ENCODE measurements around the gene DNAJC30. TPM values are rescaled to one million over a fixed set of nuclear protein-coding genes. Genes with fewer than 3 reads are reported as not detected.

Gene DNAJC30
- total and polyA plus RNA-seq, 2 donors (not counting 1 experiment from before 2014, with no cell fraction given): 6.6 to 15.5 TPM

- Histone ChIP-seq H3K4me2 (replicated peaks; ENCODE audit: low read depth, low read length, poor library complexity, severe bottlenecking) (no peak overlapping the region), H3K9ac (ENCODE audit: low read length) (no peak overlapping the region), H3K36me3 (replicated peaks in 1 of 2; ENCODE audit: control extremely low read depth in 1 of 2, control insufficient read depth in 1 of 2, extremely low read depth in 1 of 2, insufficient read depth in 2 of 2, low read length in 1 of 2) (no peaks in the 10 kb centered on the region), H3K9me3 (ENCODE audit: control extremely low read depth in 1 of 3, control insufficient read depth in 2 of 3, insufficient read depth in 1 of 3, low read length in 2 of 3) (no peaks in the 10 kb centered on the region), H3K27me3 (replicated peaks in 1 of 4; ENCODE audit: control extremely low read depth in 1 of 4, control insufficient read depth in 3 of 4, insufficient read depth in 4 of 4, low read length in 3 of 4) (peaks cover 0 to 51% (median 22%) of the 10 kb centered on the region in 4 experiments), H3K4me3 (ENCODE audit: control extremely low read depth in 1 of 5, extremely low read depth in 1 of 5, insufficient read depth in 1 of 5, low read depth in 2 of 5, low read length in 4 of 5) (no peak overlapping the region), H4K20me1 (ENCODE audit: control insufficient read depth, insufficient read depth, low read length, poor library complexity, severe bottlenecking) (no peaks in the 10 kb centered on the region), H3K4me1 (ENCODE audit: control insufficient read depth in 2 of 2, insufficient read depth in 2 of 2, low read length in 2 of 2) (peaks cover 9 to 11% of the 10 kb centered on the region in 2 donors), H3K79me2 (ENCODE audit: control insufficient read depth, insufficient read depth, low read length) (no peaks in the 10 kb centered on the region), H3K27ac (ENCODE audit: low read length in 2 of 2) (no peak overlapping the region), H2AFZ (ENCODE audit: insufficient read depth, low read depth, low read length, poor library complexity, severe bottlenecking) (no peak overlapping the region)
- H3K4me1 Mint-ChIP-seq: peaks cover 5% of the 10 kb centered on the region
- intact Hi-C loops (cut with micrococcal nuclease): no loop called here
- ChIA-PET CTCF (interaction anchor here (1.5 kb wide), 1 partner anchor 7 kb away, joined by 3 read pairs; no protein-coding TSS in a partner anchor), POLR2A (no interaction called here)
- no peak for ATAC-seq (ENCODE audit: low read depth)
- no peaks in the 10 kb centered on the region for H3K9me3 Mint-ChIP-seq (ENCODE audit: insufficient read depth)
- no peak overlapping the region for H3K4me3 Mint-ChIP-seq
- peaks cover 50% of the 10 kb centered on the region for H3K27me3 Mint-ChIP-seq
- WGBS (ENCODE audit: insufficient coverage): 77% methylated on average over 4 of the region's 11 CpGs
- DNase-seq: no peak
- no peak for TF ChIP-seq CTCF (IDR thresholded peaks at IDR 0.05)
- H3K27ac Mint-ChIP-seq: no peak overlapping the region
Observed at GRCh38 chr7:73652541-73652949, 30.7 kb downstream of the DNAJC30 start.

DNA sequence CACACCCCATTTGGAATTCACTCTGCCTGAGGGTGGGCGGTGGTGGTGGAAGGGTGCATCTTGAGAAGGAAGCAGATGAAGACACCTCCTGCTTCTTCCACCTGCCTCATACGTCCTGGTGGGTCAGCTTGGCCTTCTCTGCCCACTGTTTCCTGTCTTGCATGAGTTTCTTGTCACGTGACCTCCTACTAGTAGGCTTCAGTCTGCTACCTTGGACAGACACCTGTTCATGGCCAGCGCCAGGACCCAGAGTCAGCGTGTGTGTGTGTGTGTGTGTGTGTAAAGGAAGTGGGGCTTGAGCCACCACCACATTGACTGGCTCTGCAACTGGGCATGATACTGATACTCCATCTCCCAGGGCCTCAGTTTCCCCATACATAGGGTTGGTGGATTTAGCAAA lies 32.7 kb downstream of the DNAJC30 start:
- TF ChIP-seq CTCF (IDR thresholded peaks at IDR 0.05) (no peak), EZH2 (IDR thresholded peaks at IDR 0.05; ENCODE audit: borderline replicate concordance, insufficient read depth, low read depth, low read length, poor library complexity, severe bottlenecking) (no peak)
- ATAC-seq (ENCODE audit: low read depth) (no peak), DNase-seq (no peak)
- peaks cover 5% of the 10 kb centered on the region for H3K4me1 Mint-ChIP-seq
- H3K4me1 ChIP-seq (ENCODE audit: control insufficient read depth in 2 of 2, insufficient read depth in 2 of 2, low read length in 2 of 2): peaks cover 11 to 12% of the 10 kb centered on the region in 2 donors
- intact Hi-C loops (cut with micrococcal nuclease): no loop called here
- H3K9me3 ChIP-seq (ENCODE audit: control extremely low read depth in 1 of 3, control insufficient read depth in 2 of 3, insufficient read depth in 1 of 3, low read length in 2 of 3): peaks cover 0 to 4% (median 0%) of the 10 kb centered on the region in 3 donors
- no peaks in the 10 kb centered on the region for H4K20me1 ChIP-seq (ENCODE audit: control insufficient read depth, insufficient read depth, low read length, poor library complexity, severe bottlenecking)
- peaks cover 63% of the 10 kb centered on the region for H3K27me3 Mint-ChIP-seq
- ChIA-PET CTCF (no interaction called here), POLR2A (no interaction called here)
- H3K4me2 ChIP-seq (replicated peaks; ENCODE audit: low read depth, low read length, poor library complexity, severe bottlenecking): no peak overlapping the region
- H3K27ac Mint-ChIP-seq: no peak overlapping the region
- H3K27ac ChIP-seq (ENCODE audit: low read length in 2 of 2): no peak overlapping the region
- no peak overlapping the region for H3K4me3 Mint-ChIP-seq
- no peak overlapping the region for H3K9ac ChIP-seq (ENCODE audit: low read length)
- H3K27me3 ChIP-seq (replicated peaks in 1 of 4; ENCODE audit: control extremely low read depth in 1 of 4, control insufficient read depth in 3 of 4, insufficient read depth in 4 of 4, low read length in 3 of 4): peaks cover 0 to 69% (median 31%) of the 10 kb centered on the region in 4 experiments
- no peaks in the 10 kb centered on the region for H3K9me3 Mint-ChIP-seq (ENCODE audit: insufficient read depth)
- no peak overlapping the region for H2AFZ ChIP-seq (ENCODE audit: insufficient read depth, low read depth, low read length, poor library complexity, severe bottlenecking)
- H3K4me3 ChIP-seq (ENCODE audit: control extremely low read depth in 1 of 5, extremely low read depth in 1 of 5, insufficient read depth in 1 of 5, low read depth in 2 of 5, low read length in 4 of 5): no peak overlapping the region
- WGBS (ENCODE audit: insufficient coverage): 49% methylated on average over 4 of the region's 5 CpGs
- H3K36me3 ChIP-seq (replicated peaks in 1 of 2; ENCODE audit: control extremely low read depth in 1 of 2, control insufficient read depth in 1 of 2, extremely low read depth in 1 of 2, insufficient read depth in 2 of 2, low read length in 1 of 2): no peaks in the 10 kb centered on the region
- H3K79me2 ChIP-seq (ENCODE audit: control insufficient read depth, insufficient read depth, low read length): no peaks in the 10 kb centered on the region
